DND-41 (cell line): ENCODE data around the gene SETD3.

ENCODE experiments used
- EZH2 ChIP-seq: IDR thresholded peaks from 3 replicates; pipeline ENCODE4 v1.6.1; 2012; ENCODE audit warnings: borderline replicate concordance, low read depth, mild to moderate bottlenecking, moderate library complexity, low read length, inconsistent platforms; ENCODE audit not compliant: severe bottlenecking
- TF ChIP-seq, protein P1 (sequence below): IDR thresholded peaks from 2 replicates; pipeline ENCODE4 v1.5.1; 2012; ENCODE audit warnings: borderline replicate concordance, low read length, moderate library complexity, mild to moderate bottlenecking; ENCODE audit not compliant: poor library complexity, severe bottlenecking; ENCODE audit errors: extremely low read depth

DNA sequence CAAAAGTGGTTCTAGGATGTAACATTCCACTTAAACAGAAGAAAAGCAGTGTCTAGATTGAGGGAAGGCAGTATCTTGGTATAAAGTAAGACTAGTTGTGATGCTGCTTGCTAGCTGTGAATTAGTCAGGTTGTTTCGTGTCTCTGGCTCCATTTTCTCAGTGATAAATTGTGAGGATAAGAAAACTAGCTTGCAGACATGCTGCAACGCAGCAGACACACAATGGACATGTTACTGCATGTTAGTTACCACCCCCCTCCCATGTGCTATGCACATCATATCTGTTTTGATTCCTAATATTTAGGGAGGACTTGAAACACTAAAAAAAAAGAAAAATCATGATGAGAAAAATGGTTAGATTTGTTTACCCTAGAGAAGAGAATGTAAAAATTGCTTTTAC is 3.4 kb upstream of the SETD3 start:
- TF ChIP-seq, protein P1, sequence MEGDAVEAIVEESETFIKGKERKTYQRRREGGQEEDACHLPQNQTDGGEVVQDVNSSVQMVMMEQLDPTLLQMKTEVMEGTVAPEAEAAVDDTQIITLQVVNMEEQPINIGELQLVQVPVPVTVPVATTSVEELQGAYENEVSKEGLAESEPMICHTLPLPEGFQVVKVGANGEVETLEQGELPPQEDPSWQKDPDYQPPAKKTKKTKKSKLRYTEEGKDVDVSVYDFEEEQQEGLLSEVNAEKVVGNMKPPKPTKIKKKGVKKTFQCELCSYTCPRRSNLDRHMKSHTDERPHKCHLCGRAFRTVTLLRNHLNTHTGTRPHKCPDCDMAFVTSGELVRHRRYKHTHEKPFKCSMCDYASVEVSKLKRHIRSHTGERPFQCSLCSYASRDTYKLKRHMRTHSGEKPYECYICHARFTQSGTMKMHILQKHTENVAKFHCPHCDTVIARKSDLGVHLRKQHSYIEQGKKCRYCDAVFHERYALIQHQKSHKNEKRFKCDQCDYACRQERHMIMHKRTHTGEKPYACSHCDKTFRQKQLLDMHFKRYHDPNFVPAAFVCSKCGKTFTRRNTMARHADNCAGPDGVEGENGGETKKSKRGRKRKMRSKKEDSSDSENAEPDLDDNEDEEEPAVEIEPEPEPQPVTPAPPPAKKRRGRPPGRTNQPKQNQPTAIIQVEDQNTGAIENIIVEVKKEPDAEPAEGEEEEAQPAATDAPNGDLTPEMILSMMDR = no peak
- TF ChIP-seq EZH2 = no peak
